GM10266 (cell line): ENCODE data around the gene ZMIZ1.

ENCODE experiments used
- DNase-seq: peaks from one replicate; pipeline ENCODE4 v3.0.0; 2012; ENCODE audit errors: extremely low spot score
- TF ChIP-seq, protein P1 (sequence below): IDR thresholded peaks from 2 replicates; pipeline ENCODE4 v1.5.1; 2012; ENCODE audit warnings: mild to moderate bottlenecking, low read depth; ENCODE audit not compliant: control insufficient read depth, insufficient read depth; ENCODE audit errors: missing control alignments

Gene ZMIZ1

DNA sequence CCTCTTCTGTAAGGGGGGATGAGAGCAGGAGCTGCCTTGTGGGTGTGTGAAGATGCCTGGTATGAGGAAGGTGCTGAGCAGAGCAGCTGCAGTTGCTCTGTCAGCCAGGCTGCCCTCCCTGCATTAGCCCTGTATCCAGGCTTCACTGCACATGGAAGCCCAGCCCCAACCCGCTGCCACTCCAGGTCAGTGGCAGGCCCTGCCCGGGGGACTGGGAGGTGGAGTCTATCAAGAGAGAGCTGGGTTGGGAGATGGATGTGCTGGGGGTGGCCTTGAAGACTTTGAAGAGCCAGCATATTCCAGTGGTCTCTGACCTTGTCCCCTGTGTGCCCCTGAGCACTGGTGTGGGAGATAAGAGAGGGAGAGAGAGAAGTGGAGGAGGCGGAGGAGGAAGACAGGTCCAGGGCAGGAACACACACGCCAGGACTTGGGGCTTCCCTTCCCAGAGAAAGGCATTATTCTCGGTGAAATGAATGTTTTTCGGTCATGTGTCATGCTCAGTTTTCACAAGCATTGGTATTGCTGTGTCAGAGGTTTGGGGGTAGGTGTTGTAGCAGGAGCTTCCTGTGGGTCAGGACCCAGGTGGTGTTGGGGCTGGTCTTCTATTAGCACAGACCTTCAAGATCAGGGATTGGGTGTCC is 281.1 kb downstream of the ZMIZ1 start:
- no peak for DNase-seq
- TF ChIP-seq, protein P1, sequence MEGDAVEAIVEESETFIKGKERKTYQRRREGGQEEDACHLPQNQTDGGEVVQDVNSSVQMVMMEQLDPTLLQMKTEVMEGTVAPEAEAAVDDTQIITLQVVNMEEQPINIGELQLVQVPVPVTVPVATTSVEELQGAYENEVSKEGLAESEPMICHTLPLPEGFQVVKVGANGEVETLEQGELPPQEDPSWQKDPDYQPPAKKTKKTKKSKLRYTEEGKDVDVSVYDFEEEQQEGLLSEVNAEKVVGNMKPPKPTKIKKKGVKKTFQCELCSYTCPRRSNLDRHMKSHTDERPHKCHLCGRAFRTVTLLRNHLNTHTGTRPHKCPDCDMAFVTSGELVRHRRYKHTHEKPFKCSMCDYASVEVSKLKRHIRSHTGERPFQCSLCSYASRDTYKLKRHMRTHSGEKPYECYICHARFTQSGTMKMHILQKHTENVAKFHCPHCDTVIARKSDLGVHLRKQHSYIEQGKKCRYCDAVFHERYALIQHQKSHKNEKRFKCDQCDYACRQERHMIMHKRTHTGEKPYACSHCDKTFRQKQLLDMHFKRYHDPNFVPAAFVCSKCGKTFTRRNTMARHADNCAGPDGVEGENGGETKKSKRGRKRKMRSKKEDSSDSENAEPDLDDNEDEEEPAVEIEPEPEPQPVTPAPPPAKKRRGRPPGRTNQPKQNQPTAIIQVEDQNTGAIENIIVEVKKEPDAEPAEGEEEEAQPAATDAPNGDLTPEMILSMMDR, result no peak

DNA sequence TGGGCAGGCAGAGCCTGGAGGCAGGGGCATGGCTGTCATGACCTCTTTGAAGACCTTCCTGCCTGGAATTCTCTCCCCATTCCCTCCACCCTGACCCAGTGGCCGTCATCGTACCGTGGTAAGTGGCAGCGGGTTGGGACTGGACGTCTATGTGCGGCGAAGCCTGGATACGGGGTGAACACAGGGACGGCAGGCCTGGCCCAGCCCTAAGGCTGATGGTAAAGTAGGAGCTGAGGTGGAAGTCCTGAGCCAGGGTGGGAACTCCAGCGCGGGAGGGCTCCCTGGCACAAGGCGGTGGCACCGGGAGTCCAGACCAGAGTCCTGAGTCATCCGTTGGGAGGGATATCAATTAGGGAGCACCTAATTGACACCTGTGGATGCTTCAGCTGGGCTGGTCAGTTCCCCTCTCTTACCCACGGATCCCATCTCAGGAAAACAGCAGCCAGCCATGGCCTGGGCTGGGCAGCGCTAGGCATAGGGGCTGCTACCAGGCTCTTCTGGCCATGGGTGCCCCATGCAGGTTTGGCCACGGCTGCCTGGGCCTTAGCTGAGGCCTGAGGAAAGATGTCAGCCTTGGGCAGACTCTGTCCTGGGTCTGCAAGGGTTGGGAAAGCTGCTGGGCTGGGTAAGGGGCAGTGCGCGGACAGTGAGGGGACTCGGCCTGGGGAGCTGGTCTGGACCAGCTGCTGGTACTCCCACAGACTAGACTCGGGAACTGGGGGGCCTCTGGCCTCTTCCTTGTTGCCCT is 281.8 kb downstream of the ZMIZ1 start:
- TF ChIP-seq, protein P1, result no peak
- DNase-seq, result no peak

DNA sequence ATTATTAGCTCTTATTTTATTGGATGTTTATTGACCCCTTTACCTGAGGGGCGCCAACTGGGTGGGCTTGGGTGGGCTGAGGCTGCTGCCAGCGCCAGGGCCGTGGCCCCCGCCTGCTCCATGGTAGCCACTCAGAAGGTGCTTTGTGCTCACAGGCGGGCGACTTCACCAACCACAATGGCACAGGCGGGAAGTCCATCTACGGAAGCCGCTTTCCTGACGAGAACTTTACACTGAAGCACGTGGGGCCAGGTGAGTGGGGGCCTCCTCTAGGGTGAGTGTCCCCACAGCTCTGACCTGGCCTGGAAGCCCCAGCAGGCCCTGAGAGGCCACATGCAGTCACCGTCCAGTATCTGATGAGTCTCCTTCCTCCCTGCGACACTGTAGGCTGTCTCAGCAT is 282.6 kb downstream of the ZMIZ1 start:
- TF ChIP-seq, protein P1, result no peak
- DNase-seq, result no peak

DNA sequence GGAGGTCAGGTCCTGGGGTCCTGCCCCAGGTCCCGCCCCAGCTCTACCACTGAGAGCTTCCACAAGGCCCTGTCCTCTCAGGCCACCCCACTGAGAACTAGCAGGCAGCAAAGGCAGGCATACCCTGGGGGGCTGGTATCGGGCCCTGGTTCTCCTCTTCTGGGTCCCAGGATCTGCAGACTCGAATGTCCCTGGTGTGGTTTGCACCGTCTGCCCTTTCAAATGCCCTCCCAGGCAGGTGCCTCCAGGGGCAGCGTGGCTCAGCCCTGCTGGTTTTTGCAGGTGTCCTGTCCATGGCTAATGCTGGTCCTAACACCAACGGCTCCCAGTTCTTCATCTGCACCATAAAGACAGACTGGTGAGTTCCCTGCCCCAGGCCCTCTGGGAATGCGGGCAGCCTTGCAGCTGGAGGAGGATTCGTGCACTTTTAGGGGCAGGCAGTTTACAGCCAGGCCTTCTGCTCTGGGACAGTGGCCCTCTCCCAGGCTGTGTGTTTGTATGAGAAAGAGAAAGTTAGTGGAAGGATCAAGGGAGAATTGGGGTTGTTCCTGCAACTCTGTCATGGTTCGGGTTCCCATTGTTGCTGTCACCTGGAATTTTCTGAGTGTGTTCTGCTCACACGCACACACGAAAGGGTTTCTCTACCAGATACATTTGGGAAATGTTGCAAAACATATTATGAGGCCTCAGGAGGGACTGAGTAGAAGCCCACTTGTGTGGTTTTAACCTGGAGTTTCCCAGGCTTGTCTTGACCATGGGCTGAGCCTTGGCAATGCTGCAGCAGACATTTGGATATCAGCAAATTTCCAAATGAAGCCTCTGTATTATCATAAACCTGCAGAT is 283.5 kb downstream of the ZMIZ1 start:
- TF ChIP-seq, protein P1, result no peak
- no peak for DNase-seq

DNA sequence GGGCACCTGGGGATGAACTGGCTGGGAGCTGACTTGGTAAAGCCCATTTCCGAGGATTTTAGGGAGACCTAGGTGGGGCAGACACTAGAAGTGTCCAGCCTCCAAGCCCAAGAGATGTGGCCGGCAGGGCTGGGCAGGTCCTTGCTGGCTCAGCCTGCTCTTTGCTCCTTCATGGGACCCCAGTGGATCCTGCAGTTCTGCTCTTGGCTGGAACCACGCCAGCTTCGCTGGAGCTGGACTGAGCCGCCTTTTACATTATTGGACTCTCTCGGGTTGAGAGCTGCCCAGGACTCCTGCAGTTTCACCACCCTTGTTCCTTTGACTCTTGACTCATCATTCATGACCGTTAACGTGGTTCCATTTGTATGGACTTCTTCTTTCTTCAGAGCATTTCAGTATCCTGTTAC is 284.2 kb downstream of the ZMIZ1 start:
- no peak for DNase-seq

DNA sequence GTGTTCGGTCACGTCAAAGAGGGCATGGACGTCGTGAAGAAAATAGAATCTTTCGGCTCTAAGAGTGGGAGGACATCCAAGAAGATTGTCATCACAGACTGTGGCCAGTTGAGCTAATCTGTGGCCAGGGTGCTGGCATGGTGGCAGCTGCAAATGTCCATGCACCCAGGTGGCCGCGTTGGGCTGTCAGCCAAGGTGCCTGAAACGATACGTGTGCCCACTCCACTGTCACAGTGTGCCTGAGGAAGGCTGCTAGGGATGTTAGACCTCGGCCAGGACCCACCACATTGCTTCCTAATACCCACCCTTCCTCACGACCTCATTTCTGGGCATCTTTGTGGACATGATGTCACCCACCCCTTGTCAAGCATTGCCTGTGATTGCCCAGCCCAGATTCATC is 285.0 kb downstream of the ZMIZ1 start:
- TF ChIP-seq, protein P1, result no peak
- no peak for DNase-seq

More for the DNA sequence above, 284.2 kb downstream of the ZMIZ1 start:
- TF ChIP-seq, protein P1, result no peak
